Endothelial cell (in vitro differentiated cells): ENCODE data around the gene LAMA1. TPM values are rescaled to one million over a fixed set of nuclear protein-coding genes. Genes with fewer than 3 reads are reported as not detected.

Experiments
- DNase-seq: peaks from one replicate; pipeline ENCODE4 v3.0.0; 2021; ENCODE audit warnings: low spot score
- H3K27ac Mint-ChIP-seq: one replicate; pipeline ENCODE4 v1.8.0; 2021; ENCODE audit warnings: mixed read lengths, inconsistent platforms; ENCODE audit not compliant: unreplicated experiment
- H3K27me3 Mint-ChIP-seq: one replicate; pipeline ENCODE4 v1.8.0; 2021; ENCODE audit warnings: mild to moderate bottlenecking, moderate library complexity, mixed read lengths, inconsistent platforms; ENCODE audit not compliant: unreplicated experiment
- H3K36me3 Mint-ChIP-seq: one replicate; pipeline ENCODE4 v1.8.0; 2021; ENCODE audit warnings: mild to moderate bottlenecking, low read depth, mixed read lengths, inconsistent platforms; ENCODE audit not compliant: unreplicated experiment
- H3K4me1 Mint-ChIP-seq: one replicate; pipeline ENCODE4 v1.8.0; 2021; ENCODE audit warnings: mild to moderate bottlenecking, mixed read lengths, inconsistent platforms; ENCODE audit not compliant: unreplicated experiment
- H3K4me3 Mint-ChIP-seq: one replicate; pipeline ENCODE4 v1.8.0; 2021; ENCODE audit warnings: mild to moderate bottlenecking, mixed read lengths, inconsistent platforms; ENCODE audit not compliant: unreplicated experiment
- H3K9me3 Mint-ChIP-seq: one replicate; pipeline ENCODE4 v1.8.0; 2021; ENCODE audit warnings: mixed read lengths, inconsistent platforms; ENCODE audit not compliant: unreplicated experiment
- CTCF ChIP-seq: fragments of 200-600 bp; sonication (generic); IDR thresholded peaks from one replicate; pipeline ENCODE4 v1.5.0; 2021; ENCODE audit warnings: antibody characterized with exemption; ENCODE audit not compliant: unreplicated experiment
- total RNA-seq: library from RNA; stranded (reverse); fragmentation: NEBNext Ultra II Directional; extraction: Animal tissue kit (Norgen Biotek cat#: 25700); gene quantifications from one replicate; pipeline ENCODE4 v1.2.1, GENCODE V29; 2021; ENCODE audit not compliant: unreplicated experiment

Gene LAMA1
- total RNA-seq, 1 donor from 2014 or later, result 8.7 TPM

GRCh38 chr18:6959110-6959509 is 158.5 kb downstream of the LAMA1 start:
- Mint-ChIP-seq H3K27me3 (peaks cover 5% of the 10 kb centered on the region), H3K36me3 (peaks cover 5% of the 10 kb centered on the region), H3K9me3 (no peaks in the 10 kb centered on the region), H3K4me3 (no peak overlapping the region), H3K4me1 (peaks cover 9% of the 10 kb centered on the region), H3K27ac (no peak overlapping the region)
- no peak for TF ChIP-seq CTCF
- DNase-seq, result no peak

- Mint-ChIP-seq H3K9me3 (no peaks in the 10 kb centered on the region), H3K4me3 (no peak overlapping the region), H3K27me3 (peaks cover 6% of the 10 kb centered on the region)
These were observed 160.6 kb downstream of the LAMA1 start for GRCh38 chr18:6956999-6957398.

GRCh38 chr18:6956495-6956894 is 161.1 kb downstream of the LAMA1 start:
- Mint-ChIP-seq H3K27ac (no peak overlapping the region), H3K4me1 (peaks cover 8% of the 10 kb centered on the region), H3K27me3 (peaks cover 6% of the 10 kb centered on the region), H3K9me3 (no peaks in the 10 kb centered on the region), H3K4me3 (no peak overlapping the region), H3K36me3 (peaks cover 8% of the 10 kb centered on the region)
- DNase-seq, result no peak
- TF ChIP-seq CTCF, result no peak

More at GRCh38 chr18:6956999-6957398, 160.6 kb downstream of the LAMA1 start:
- no peak for DNase-seq
- H3K4me1 Mint-ChIP-seq, result peaks cover 6% of the 10 kb centered on the region
- no peak for TF ChIP-seq CTCF
- no peak overlapping the region for H3K27ac Mint-ChIP-seq
- peaks cover 8% of the 10 kb centered on the region for H3K36me3 Mint-ChIP-seq

- peaks cover 17% of the 10 kb centered on the region for H3K4me1 Mint-ChIP-seq
- no peak overlapping the region for H3K4me3 Mint-ChIP-seq
- TF ChIP-seq CTCF, result no peak
- H3K9me3 Mint-ChIP-seq, result no peaks in the 10 kb centered on the region
- peaks cover 8% of the 10 kb centered on the region for H3K36me3 Mint-ChIP-seq
- H3K27ac Mint-ChIP-seq, result no peak overlapping the region
- DNase-seq, result no peak
- H3K27me3 Mint-ChIP-seq, result peaks cover 6% of the 10 kb centered on the region
These were observed 162.3 kb downstream of the LAMA1 start for GRCh38 chr18:6955304-6955703.

- H3K27ac Mint-ChIP-seq, result no peak overlapping the region
- H3K36me3 Mint-ChIP-seq, result peaks cover 8% of the 10 kb centered on the region
- peaks cover 17% of the 10 kb centered on the region for H3K4me1 Mint-ChIP-seq
- no peak overlapping the region for H3K4me3 Mint-ChIP-seq
- TF ChIP-seq CTCF, result no peak
- H3K27me3 Mint-ChIP-seq, result peaks cover 8% of the 10 kb centered on the region
- DNase-seq, result no peak
- no peaks in the 10 kb centered on the region for H3K9me3 Mint-ChIP-seq
These were observed 163.1 kb downstream of the LAMA1 start for GRCh38 chr18:6954501-6954900.
